ENCODE measurements around the gene LSP1.

GRCh38 chr11:1836011-1836945 lies 16.6 kb upstream of the LSP1 start:
- TF ChIP-seq EP300 (IDR thresholded peaks at IDR 0.05; ENCODE audit: borderline replicate concordance) = no peak
- TF ChIP-seq MAX (IDR thresholded peaks at IDR 0.05) = no peak
- no peak for TF ChIP-seq REST (IDR thresholded peaks at IDR 0.05; ENCODE audit: low read depth)
- no peak for TF ChIP-seq CEBPB (IDR thresholded peaks at IDR 0.05)
- no peak for TF ChIP-seq CREB1 (IDR thresholded peaks at IDR 0.05; ENCODE audit: low read depth)
- TF ChIP-seq TEAD4 (IDR thresholded peaks at IDR 0.05) = no peak
- TF ChIP-seq ZBTB7A (IDR thresholded peaks at IDR 0.05; ENCODE audit: low read depth) = no peak
- TF ChIP-seq, protein P1, sequence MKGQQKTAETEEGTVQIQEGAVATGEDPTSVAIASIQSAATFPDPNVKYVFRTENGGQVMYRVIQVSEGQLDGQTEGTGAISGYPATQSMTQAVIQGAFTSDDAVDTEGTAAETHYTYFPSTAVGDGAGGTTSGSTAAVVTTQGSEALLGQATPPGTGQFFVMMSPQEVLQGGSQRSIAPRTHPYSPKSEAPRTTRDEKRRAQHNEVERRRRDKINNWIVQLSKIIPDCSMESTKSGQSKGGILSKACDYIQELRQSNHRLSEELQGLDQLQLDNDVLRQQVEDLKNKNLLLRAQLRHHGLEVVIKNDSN (IDR thresholded peaks at IDR 0.05) = no peak
- no peak for TF ChIP-seq TAF1 (IDR thresholded peaks at IDR 0.05; ENCODE audit: low read depth)

Data from Ishikawa (cell line).